SK-N-SH (cell line): ENCODE data around the gene BCAP31.

ENCODE experiments used
- TAF1 ChIP-seq: IDR thresholded peaks from 2 replicates; pipeline ENCODE4 v1.6.1; 2012; ENCODE audit warnings: low read depth, mild to moderate bottlenecking, low read length, moderate library complexity, borderline replicate concordance
- TF ChIP-seq, protein P1 (sequence below): IDR thresholded peaks from 2 replicates; pipeline ENCODE4 v1.4.0; 2012; ENCODE audit warnings: low read depth

DNA sequence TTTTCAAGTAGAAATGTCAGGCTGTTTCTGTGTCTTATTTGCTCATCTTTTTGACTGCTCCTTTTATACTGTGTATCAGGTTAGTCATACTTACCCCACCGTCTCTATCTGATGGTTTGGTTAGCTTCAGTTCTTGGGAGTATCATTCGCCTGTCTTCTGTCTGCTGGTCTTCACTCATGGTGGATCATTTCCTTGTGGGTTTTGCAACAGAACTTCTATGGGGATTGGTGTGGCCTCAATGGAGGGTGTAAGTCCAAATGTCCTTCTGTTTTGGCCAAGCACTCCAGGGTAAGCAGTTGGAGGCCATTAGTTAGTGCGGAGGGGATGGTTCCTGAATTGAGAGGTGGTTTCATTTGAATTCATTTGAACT is 7.6 kb upstream of the BCAP31 start:
- TF ChIP-seq TAF1 = no peak
- TF ChIP-seq, protein P1, sequence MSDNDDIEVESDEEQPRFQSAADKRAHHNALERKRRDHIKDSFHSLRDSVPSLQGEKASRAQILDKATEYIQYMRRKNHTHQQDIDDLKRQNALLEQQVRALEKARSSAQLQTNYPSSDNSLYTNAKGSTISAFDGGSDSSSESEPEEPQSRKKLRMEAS = no peak
